Sigmoid colon (tissue), 7 donors: ENCODE data around the gene SP140L. TPM values are rescaled to one million over a fixed set of nuclear protein-coding genes. Genes with fewer than 3 reads are reported as not detected.

Experiments used
- DNase-seq: peaks from one replicate; pipeline ENCODE4 v3.0.0-alpha.2; 2019
- H3K27ac ChIP-seq, 4 donors: fragments of 200-600 bp; sonication (generic); one replicate each; pipeline ENCODE4 v1.5.1; 2016 to 2019; ENCODE audit warnings: mild to moderate bottlenecking in 1 of 4
- H3K27me3 ChIP-seq, 3 donors: fragments of 200-600 bp; sonication (generic); one replicate each; pipeline ENCODE4 v1.5.1; 2019; ENCODE audit warnings: mild to moderate bottlenecking in 1 of 3
- H3K36me3 ChIP-seq, 4 donors: fragments of 200-600 bp; sonication (generic); one replicate each; pipeline ENCODE4 v1.5.1; 2016 to 2019
- H3K4me1 ChIP-seq, 4 donors: fragments of 200-600 bp; sonication (generic); one replicate each; pipeline ENCODE4 v1.5.1; 2017 to 2019
- H3K4me3 ChIP-seq, 4 donors: fragments of 200-600 bp; sonication (generic); one replicate each; pipeline ENCODE4 v1.5.1; 2017 to 2019; ENCODE audit warnings: mild to moderate bottlenecking in 2 of 4, moderate library complexity in 1 of 4
- H3K9me3 ChIP-seq, 4 donors: fragments of 200-600 bp in 3 of 4; sonication (generic) in 3 of 4; one replicate each; pipeline versions ENCODE4 v1.5.1 to v1.6.1; 2013 to 2019
- CTCF ChIP-seq, 4 experiments: fragments of 450-650 bp in 3 of 4; fragments of 200-600 bp in 1 of 4; IDR thresholded peaks; one replicate each; pipeline ENCODE4 v1.5.1; 2016 to 2019; ENCODE audit warnings: antibody characterized with exemption in 4 of 4, mild to moderate bottlenecking in 3 of 4, moderate library complexity in 2 of 4
- EP300 ChIP-seq, 4 donors: sonication (generic); formaldehyde crosslinking; IDR thresholded peaks; one replicate each; pipeline ENCODE4 v1.6.1; 2017; ENCODE audit warnings: antibody characterized with exemption in 4 of 4
- POLR2A ChIP-seq, 2 donors: fragments of 450-650 bp; IDR thresholded peaks; one replicate each; pipeline ENCODE4 v1.6.1; 2016; ENCODE audit warnings: antibody characterized with exemption in 2 of 2, mild to moderate bottlenecking in 2 of 2, moderate library complexity in 2 of 2
- POLR2AphosphoS5 ChIP-seq, 4 donors: sonication (generic); formaldehyde crosslinking; IDR thresholded peaks; one replicate each; pipeline ENCODE4 v1.6.1; 2017; ENCODE audit warnings: antibody characterized with exemption in 4 of 4
- WGBS, 2 donors: extraction: QIAGEN DNeasy Blood & Tissue Kit; methylation state at CpG; one replicate each; pipeline ENCODE4 v1.1.7; 2013; 5-methylcytosine and 5-hydroxymethylcytosine counted together
- intact Hi-C: fragments of 100-400 bp; cut with DNase I; formaldehyde crosslinking; loops from one replicate; pipeline ENCODE4 v1.15.1; 2023
- polyA plus RNA-seq, 3 donors: library from polyadenylated mRNA; stranded (reverse); fragments of 200-250 nt; gene quantifications; one replicate each; pipeline ENCODE4 v1.2.3, GENCODE V29; 2013
- total RNA-seq, 4 donors: library from RNA; depleted of rRNA; stranded (reverse); fragments of >200 nt; gene quantifications; one replicate each; pipeline ENCODE4 v1.1.0, GENCODE V29; 2016
- donor health status: healthy with polysubstance abuse.
- donor health status: Bipolar disorder and iron deficiency.
- donor health status: healthy.

The SP140L gene
- total and polyA plus RNA-seq, 7 donors = 4.3 to 28.2 (median 8.2) TPM

- H3K27me3 ChIP-seq = no peaks in the 10 kb centered on the region
- no peak for DNase-seq
- intact Hi-C loops = no loop called here
- no peaks in the 10 kb centered on the region for H3K36me3 ChIP-seq
- peaks cover 0 to 7% (median 0%) of the 10 kb centered on the region in 4 donors for H3K9me3 ChIP-seq
- 93% methylated on average over 18 of the region's 18 CpGs for WGBS, 2 donors
- TF ChIP-seq POLR2A (IDR thresholded peaks at IDR 0.05) = no peak
- no peak for TF ChIP-seq CTCF (IDR thresholded peaks at IDR 0.05)
- TF ChIP-seq POLR2AphosphoS5 (IDR thresholded peaks at IDR 0.05) = no peak
- no peak for TF ChIP-seq EP300 (IDR thresholded peaks at IDR 0.05)
- H3K27ac ChIP-seq = no peak overlapping the region
- H3K4me1 ChIP-seq = peaks cover 0 to 12% (median 2%) of the 10 kb centered on the region in 4 donors
- no peak overlapping the region for H3K4me3 ChIP-seq
Measured at GRCh38 chr2:230323385-230324106, 3.4 kb upstream of the SP140L start.

GRCh38 chr2:230324503-230324902 is 2.5 kb upstream of the SP140L start:
- 86 to 92% methylated on average over 5 of the region's 5 CpGs for WGBS, 2 donors
- TF ChIP-seq EP300 (IDR thresholded peaks at IDR 0.05) (no peak), POLR2A (IDR thresholded peaks at IDR 0.05) (no peak), POLR2AphosphoS5 (IDR thresholded peaks at IDR 0.05) (no peak), CTCF (IDR thresholded peaks at IDR 0.05) (no peak)
- intact Hi-C loops = no loop called here
- Histone ChIP-seq H3K36me3 (no peaks in the 10 kb centered on the region), H3K9me3 (peaks cover 0 to 7% (median 0%) of the 10 kb centered on the region in 4 donors), H3K27me3 (no peaks in the 10 kb centered on the region), H3K4me3 (no peak overlapping the region), H3K4me1 (peaks cover 0 to 15% (median 2%) of the 10 kb centered on the region in 4 donors), H3K27ac (no peak overlapping the region)
- no peak for DNase-seq

GRCh38 chr2:230325316-230326243 is 1.4 kb upstream of the SP140L start:
- H3K4me3 ChIP-seq = no peak overlapping the region
- DNase-seq = no peak
- H3K9me3 ChIP-seq = peaks cover 0 to 7% (median 0%) of the 10 kb centered on the region in 4 donors
- no peaks in the 10 kb centered on the region for H3K36me3 ChIP-seq
- H3K27me3 ChIP-seq = no peaks in the 10 kb centered on the region
- TF ChIP-seq CTCF (IDR thresholded peaks at IDR 0.05) = no peak
- TF ChIP-seq EP300 (IDR thresholded peaks at IDR 0.05) = no peak
- TF ChIP-seq POLR2A (IDR thresholded peaks at IDR 0.05) = no peak
- no peak for TF ChIP-seq POLR2AphosphoS5 (IDR thresholded peaks at IDR 0.05)
- 93 to 97% methylated on average over 9 of the region's 9 CpGs for WGBS, 2 donors
- intact Hi-C loops = no loop called here
- H3K4me1 ChIP-seq = peaks cover 0 to 15% (median 2%) of the 10 kb centered on the region in 4 donors
- H3K27ac ChIP-seq = no peak overlapping the region

GRCh38 chr2:230327418-230328154 is 593 bp downstream of the SP140L start:
- 38 to 54% methylated on average over 5 of the region's 5 CpGs for WGBS, 2 donors
- H3K4me3 ChIP-seq = peak overlapping the region; percentile 33 to 45 (median 40)
- no peak for TF ChIP-seq EP300 (IDR thresholded peaks at IDR 0.05)
- no peak for TF ChIP-seq CTCF (IDR thresholded peaks at IDR 0.05)
- no peaks in the 10 kb centered on the region for H3K36me3 ChIP-seq
- intact Hi-C loops = no loop called here
- H3K4me1 ChIP-seq = peaks cover 0 to 15% (median 2%) of the 10 kb centered on the region in 4 donors
- DNase-seq = no peak
- H3K27ac ChIP-seq = peak overlapping the region; percentile 30 to 69 (median 60)
- no peaks in the 10 kb centered on the region for H3K27me3 ChIP-seq
- peaks cover 0 to 2% (median 0%) of the 10 kb centered on the region in 4 donors for H3K9me3 ChIP-seq
